Gastroesophageal sphincter (tissue), 3 donors: ENCODE measurements around the gene SPINK6.

ENCODE experiments used
- CTCF ChIP-seq, 4 experiments: fragments of 200-600 bp in 2 of 4; fragments of 450-650 bp in 2 of 4; sonication (generic) in 1 of 4; IDR thresholded peaks; one replicate each; pipeline ENCODE4 v1.5.1; 2017 to 2019; ENCODE audit warnings: antibody characterized with exemption in 4 of 4, mild to moderate bottlenecking in 2 of 4, moderate library complexity in 2 of 4
- POLR2A ChIP-seq, 2 donors: fragments of 450-650 bp; IDR thresholded peaks; one replicate each; pipeline ENCODE4 v1.6.1; 2017; ENCODE audit warnings: antibody characterized with exemption in 2 of 2, mild to moderate bottlenecking in 2 of 2, moderate library complexity in 1 of 2

GRCh38 chr5:148201151-148201550, 1.7 kb upstream of the SPINK6 start:
- TF ChIP-seq CTCF (IDR thresholded peaks at IDR 0.05): no peak
- TF ChIP-seq POLR2A (IDR thresholded peaks at IDR 0.05): no peak
